HG03064 (cell line): ENCODE results near the gene GRK3.
"Not testable (repeated sequence)": the region's sequence is repeated elsewhere in the genome, so short reads cannot be mapped to it uniquely, and the experiment has no call there.

Experiments
- ATAC-seq: cut with Tn5 transposase; IDR thresholded peaks from one replicate; pipeline ENCODE4 v1.9.1; 2021; ENCODE audit warnings: low read depth; ENCODE audit not compliant: unreplicated experiment

Gene GRK3

DNA sequence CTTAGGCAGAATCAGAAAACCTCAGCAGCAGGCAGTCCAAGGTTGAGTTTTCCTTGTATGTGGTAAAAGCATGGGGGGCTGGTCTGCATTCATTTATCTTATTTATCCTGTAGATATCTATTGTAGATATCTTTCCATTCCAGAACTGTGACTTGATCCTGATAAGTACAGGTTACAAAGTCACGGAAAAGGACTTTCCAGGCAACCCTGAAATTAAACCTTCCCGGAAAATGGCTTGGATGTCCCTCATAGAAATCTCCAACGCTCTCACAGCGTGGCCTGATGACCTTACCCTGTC is 128.7 kb downstream of the GRK3 start:
- no peak for ATAC-seq

- ATAC-seq, result no peak
Observed at GRCh38 chr22:25694196-25694907, 129.9 kb downstream of the GRK3 start.

DNA sequence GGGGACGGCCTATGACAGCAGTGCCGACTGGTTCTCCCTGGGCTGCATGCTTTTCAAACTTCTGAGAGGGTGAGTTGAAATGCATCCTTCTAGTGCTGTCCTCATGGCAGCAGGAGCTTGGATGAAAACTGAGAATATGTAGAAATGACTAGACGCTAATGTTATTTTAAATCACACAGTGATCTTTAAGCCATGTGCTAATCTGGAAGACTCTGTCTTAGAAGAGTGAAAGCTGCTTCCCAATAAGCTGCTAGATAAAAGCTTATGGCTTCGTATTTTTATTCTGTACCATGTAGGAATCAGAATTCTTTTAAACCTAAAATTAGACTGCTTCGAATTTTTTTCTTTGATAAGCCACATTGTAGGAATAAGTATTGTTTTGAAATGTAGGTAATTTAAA is 130.7 kb downstream of the GRK3 start:
- ATAC-seq, result no peak

GRCh38 chr22:25696763-25697162 is 132.3 kb downstream of the GRK3 start:
- no peak for ATAC-seq

DNA sequence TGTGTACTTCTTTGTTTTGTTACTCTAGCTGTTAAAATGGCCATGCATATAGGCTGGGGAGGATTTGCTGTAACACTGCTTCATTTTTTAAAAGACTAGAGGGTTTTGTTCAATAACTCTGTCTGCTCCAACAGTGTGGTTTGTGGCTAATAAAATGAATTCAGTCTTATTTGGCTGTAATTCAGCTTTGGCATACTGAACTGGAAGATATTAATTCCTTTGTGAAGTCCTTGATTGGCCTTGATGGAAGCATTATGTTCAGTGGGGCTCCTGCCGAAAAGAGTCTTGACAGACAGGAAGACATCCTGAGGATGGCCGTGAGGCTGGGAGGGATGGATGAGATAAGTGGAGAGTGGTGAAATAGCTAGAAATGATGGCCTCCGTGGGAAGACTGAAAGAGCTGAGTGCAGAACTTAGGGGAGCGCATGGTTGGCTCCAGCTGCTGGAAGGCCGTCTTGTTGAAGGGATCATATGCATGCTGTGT is 132.7 kb downstream of the GRK3 start:
- no peak for ATAC-seq

DNA sequence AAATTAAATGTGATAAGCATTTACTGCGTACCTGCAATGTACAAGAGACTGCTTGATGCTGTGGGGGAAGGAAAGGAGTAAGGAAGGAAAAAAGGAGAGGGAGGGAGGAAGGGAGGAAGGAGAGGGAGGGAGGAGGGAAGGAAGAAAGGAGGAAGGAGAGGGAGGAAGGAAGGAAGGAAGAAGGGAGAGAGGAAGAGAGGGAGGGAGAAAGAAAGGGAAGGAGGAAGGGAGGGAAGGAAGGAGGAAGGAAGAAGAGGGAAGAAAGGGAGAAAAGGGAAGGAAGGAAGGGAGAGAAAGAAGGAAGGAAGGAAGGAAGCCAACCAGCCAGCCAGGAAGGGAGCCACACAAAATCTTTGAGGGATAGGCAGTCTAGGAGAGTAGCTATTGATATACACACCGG is 133.5 kb downstream of the GRK3 start:
- no peak for ATAC-seq

GRCh38 chr22:25698461-25698860 is 134.0 kb downstream of the GRK3 start:
- no peak for ATAC-seq

GRCh38 chr22:25698978-25699377 is 134.5 kb downstream of the GRK3 start:
- no peak for ATAC-seq

GRCh38 chr22:25701056-25701780 is 136.7 kb downstream of the GRK3 start:
- ATAC-seq, result no peak

GRCh38 chr22:25702040-25702439 is 137.6 kb downstream of the GRK3 start:
- ATAC-seq, result no peak

- ATAC-seq, result no peak
Observed at GRCh38 chr22:25702571-25703167, 138.2 kb downstream of the GRK3 start.

- no peak for ATAC-seq
Observed at GRCh38 chr22:25704701-25705100, 140.2 kb downstream of the GRK3 start.

DNA sequence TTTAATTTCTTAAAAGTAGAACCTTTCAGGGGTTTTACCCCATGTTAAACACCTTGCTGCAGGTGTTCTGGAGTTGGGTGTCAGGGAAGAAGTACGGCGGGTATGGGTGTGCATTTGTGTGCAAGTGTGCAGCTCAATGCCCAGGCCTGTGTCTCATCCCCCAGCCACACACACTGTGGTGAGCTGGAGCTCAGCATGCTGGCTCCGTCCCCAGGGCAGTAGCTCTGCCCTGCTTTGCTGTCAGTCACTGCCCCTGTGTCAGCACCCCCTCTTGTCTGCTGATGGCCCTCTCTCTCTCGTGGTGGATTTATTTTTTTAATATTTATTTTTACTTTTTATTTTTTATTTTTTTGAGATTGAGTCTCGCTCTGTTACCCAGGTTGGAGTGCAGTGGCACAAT is 141.7 kb downstream of the GRK3 start:
- ATAC-seq, result no peak

- ATAC-seq, result not testable (repeated sequence)
Observed at GRCh38 chr22:25708430-25708829, 144.0 kb downstream of the GRK3 start.

DNA sequence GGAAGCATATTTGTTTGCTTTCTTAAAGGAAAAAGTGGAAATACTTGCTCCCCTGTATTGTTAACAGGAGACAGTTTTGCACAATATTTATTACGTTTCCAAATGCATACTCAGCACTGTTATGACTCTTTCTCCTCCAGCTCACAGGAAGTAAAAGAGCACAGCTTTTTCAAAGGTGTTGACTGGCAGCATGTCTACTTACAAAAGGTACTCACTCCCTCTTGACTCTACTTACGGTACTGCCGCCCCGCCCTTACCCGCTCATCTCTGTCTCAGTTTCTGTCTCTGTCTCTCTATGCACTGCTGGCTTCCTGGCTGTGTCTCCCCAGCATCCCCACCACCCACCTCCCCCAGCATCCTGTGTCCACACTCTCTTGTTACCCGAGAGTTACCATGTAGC is 145.3 kb downstream of the GRK3 start:
- ATAC-seq, result no peak

DNA sequence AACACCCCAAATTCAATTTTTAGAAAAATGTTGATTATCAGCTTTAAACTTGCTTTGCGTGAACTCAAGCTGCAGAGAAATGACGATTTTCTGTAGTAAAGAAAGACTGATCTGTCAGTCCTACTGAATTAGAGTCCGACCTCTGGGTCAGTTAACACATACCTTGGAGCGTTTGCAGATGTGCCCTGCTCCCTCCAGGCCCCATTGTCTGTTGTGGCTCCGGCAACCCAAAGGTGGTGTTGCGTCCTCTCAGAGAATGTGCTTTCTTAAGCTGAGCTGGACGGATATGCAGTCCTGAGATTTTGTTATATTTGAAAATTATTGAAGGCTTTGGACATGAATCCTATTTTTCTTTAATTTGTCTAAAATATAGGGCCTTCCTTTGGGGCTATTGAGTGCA is 146.0 kb downstream of the GRK3 start:
- no peak for ATAC-seq

DNA sequence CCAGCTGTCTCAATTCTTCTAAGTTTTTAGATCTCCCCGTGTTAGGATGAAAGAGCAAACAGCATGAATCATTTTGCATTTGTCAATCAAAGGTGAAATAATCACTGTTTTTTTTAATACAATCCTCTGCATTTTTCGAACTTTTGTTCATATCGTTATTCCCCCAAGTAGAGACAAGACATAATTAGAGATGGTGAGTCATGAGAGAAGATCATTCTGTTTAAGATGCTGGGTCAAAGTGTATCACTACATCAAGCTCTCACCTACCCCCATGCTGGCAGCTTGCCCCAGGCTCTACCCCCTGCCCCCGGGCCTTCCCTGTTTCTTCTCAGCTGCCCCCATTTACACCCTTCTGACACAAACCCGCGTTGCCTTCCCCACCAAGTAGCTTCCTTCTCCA is 147.0 kb downstream of the GRK3 start:
- no peak for ATAC-seq

DNA sequence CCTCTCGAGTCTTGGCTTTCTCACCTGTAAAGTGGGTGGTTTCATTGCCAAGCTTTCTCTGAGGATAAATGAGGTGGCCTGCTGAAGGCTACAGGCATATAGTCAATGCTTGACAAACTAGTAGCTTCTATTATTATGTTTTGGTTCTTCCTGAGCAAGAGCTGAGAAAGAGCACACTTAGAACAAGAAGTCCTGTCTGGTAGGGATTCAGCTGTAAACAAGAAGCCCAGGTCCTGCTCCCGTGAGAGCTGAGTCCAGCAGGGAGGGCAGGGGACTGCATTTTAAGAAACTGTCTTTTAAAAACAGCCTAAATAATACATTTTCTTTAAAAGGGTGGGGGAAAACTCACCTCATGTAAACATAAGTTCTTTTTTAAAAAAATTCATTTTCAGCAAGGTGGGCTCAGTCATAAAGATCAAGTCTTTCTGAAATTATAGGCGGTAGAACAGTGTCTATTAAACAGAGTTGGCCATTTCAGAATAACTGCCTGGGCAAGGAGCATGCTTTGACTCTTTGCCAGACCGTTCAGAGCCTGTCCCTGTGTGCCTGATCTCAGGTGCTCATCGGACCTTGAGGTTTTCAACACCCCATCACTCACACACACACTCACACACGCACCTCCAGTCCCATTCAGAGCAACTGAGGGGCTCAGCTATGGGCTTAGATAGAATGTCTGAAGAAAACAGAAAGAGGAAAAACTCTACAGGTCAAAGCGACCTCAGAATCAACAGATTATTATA is 148.4 kb downstream of the GRK3 start:
- no peak for ATAC-seq

DNA sequence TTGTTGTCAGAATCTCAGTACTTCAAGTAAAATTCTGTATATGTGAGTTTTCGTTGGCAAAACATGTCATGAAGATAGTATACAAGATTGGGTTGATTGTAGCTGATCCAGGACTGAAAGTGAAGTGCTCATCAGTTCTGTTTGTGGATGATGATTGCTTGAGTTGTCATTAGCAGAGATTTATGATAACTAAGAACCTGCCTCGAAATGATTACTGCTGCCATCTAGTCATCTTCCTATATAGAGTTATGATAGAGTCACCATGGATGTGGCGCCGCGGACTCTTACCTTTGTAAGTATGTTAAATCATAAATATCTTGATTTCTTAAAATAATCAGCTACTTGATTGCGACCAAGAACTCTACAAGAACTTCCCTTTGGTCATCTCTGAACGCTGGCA is 149.6 kb downstream of the GRK3 start:
- no peak for ATAC-seq

DNA sequence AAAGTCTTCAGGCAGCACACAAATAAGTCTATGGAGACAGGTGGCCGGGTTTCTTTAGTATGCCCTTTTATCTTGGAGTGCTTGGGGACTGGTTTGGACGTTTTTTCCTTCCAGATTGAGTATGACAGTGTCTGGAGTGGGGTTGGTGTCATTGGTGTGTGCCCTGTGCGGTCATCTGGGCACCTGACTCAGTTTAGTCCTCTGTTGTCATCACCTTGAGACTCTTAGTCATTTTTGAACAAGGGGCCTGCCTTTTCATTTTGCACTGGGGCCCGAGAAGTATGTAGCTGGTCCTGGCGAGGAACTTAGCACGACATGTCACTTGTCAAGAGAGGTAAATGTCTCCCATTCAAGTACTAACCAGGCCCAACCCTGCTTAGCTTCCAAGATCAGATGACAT is 150.3 kb downstream of the GRK3 start:
- no peak for ATAC-seq

- no peak for ATAC-seq
Observed at GRCh38 chr22:25716637-25717036, 152.2 kb downstream of the GRK3 start.
